ENCODE results near the gene CEP78. TPM values are rescaled to one million over a fixed set of nuclear protein-coding genes. Genes with fewer than 3 reads are reported as not detected.

Gene CEP78
- total RNA-seq, 1 donor from 2014 or later: 29.7 TPM

DNA sequence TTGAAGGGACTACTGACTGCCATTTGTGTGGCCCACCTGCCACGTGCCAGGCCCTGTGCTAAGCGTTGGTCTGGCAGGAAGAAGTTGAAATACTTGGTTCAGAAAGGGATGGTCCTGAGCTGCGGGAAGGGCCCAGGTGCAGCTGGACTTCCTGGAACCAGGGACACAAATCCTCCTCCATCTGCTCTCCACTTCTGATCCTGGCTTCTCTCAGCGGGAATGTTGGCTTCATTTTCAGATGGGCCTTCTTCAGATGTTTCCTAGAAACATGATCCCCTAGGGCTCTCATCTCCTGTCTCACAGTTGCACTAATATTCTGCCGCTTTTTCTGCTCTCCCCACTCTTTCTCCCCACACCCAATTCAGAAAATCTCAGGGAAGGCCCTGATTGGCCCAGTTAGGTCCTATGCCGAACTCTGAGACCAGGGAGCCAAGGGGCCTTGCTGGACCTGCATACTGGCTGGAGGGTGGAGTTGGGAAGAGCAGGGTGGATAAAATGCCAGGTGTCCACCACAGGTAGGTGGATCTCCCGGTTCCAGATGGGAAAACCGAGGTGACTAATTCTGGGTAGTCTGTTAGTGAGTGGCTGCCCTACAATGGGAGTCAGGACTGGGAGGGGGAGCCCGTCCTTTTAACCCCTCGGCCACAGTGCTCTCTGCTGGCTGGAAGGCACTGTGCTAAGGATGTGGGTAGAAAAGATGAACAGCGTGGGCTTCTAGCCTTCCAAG lies 80.5 kb downstream of the CEP78 start:
- Mint-ChIP-seq H3K4me1 (ENCODE audit: low read depth, unreplicated experiment) (peaks cover 2% of the 10 kb centered on the region), H3K36me3 (ENCODE audit: unreplicated experiment) (peaks cover 26% of the 10 kb centered on the region), H3K27ac (ENCODE audit: unreplicated experiment) (no peak overlapping the region), H3K4me3 (ENCODE audit: unreplicated experiment) (no peak overlapping the region), H3K27me3 (ENCODE audit: unreplicated experiment) (peaks cover 11% of the 10 kb centered on the region), H3K9me3 (ENCODE audit: unreplicated experiment) (no peaks in the 10 kb centered on the region)
- no peak for DNase-seq
- TF ChIP-seq, protein P1, sequence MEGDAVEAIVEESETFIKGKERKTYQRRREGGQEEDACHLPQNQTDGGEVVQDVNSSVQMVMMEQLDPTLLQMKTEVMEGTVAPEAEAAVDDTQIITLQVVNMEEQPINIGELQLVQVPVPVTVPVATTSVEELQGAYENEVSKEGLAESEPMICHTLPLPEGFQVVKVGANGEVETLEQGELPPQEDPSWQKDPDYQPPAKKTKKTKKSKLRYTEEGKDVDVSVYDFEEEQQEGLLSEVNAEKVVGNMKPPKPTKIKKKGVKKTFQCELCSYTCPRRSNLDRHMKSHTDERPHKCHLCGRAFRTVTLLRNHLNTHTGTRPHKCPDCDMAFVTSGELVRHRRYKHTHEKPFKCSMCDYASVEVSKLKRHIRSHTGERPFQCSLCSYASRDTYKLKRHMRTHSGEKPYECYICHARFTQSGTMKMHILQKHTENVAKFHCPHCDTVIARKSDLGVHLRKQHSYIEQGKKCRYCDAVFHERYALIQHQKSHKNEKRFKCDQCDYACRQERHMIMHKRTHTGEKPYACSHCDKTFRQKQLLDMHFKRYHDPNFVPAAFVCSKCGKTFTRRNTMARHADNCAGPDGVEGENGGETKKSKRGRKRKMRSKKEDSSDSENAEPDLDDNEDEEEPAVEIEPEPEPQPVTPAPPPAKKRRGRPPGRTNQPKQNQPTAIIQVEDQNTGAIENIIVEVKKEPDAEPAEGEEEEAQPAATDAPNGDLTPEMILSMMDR (IDR thresholded peaks at IDR 0.05; ENCODE audit: partially characterized antibody, unreplicated experiment): no peak

GRCh38 chr9:78319197-78320029 lies 83.5 kb downstream of the CEP78 start:
- no peaks in the 10 kb centered on the region for H3K9me3 Mint-ChIP-seq (ENCODE audit: unreplicated experiment)
- H3K27ac Mint-ChIP-seq (ENCODE audit: unreplicated experiment): no peak overlapping the region
- H3K27me3 Mint-ChIP-seq (ENCODE audit: unreplicated experiment): peaks cover 8% of the 10 kb centered on the region

DNA sequence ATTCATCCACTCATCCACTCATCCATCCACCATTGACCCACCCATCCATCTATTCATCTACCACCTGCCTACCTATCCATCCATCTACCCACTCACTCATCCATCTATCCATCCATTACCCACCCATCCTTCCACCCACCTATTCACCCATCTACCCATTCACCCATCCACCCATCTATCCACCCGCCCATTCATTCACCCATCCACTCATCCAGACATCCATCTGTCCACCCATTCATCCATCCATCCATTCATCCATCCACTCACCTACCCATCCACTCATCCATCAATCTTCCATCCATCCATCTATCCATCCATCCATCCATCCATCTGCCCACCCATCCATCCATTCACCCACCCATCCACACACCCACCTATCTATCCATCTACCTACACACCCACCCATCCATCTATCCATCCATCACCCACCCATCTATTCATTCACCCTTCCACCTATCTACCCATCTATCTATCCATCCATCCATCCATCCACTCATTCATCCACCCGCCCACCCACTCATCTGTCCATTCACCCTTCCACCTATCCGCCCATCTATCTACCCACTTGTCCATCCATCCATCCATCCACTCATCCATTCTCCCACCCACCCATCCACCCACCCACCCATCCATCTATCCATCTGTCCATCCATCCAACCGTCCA lies 84.3 kb downstream of the CEP78 start:
- DNase-seq: no peak
- H3K27ac Mint-ChIP-seq (ENCODE audit: unreplicated experiment): peak overlapping the region; percentile 14
- H3K36me3 Mint-ChIP-seq (ENCODE audit: unreplicated experiment): peaks cover 26% of the 10 kb centered on the region
- H3K27me3 Mint-ChIP-seq (ENCODE audit: unreplicated experiment): peaks cover 6% of the 10 kb centered on the region
- H3K4me1 Mint-ChIP-seq (ENCODE audit: low read depth, unreplicated experiment): peaks cover 11% of the 10 kb centered on the region
- H3K4me3 Mint-ChIP-seq (ENCODE audit: unreplicated experiment): no peak overlapping the region
- no peaks in the 10 kb centered on the region for H3K9me3 Mint-ChIP-seq (ENCODE audit: unreplicated experiment)
- TF ChIP-seq, protein P1 (IDR thresholded peaks at IDR 0.05; ENCODE audit: partially characterized antibody, unreplicated experiment): no peak

More at GRCh38 chr9:78319197-78320029, 83.5 kb downstream of the CEP78 start:
- H3K4me3 Mint-ChIP-seq (ENCODE audit: unreplicated experiment): no peak overlapping the region
- no peak for DNase-seq
- peaks cover 6% of the 10 kb centered on the region for H3K4me1 Mint-ChIP-seq (ENCODE audit: low read depth, unreplicated experiment)
- H3K36me3 Mint-ChIP-seq (ENCODE audit: unreplicated experiment): peaks cover 26% of the 10 kb centered on the region
- TF ChIP-seq, protein P1 (IDR thresholded peaks at IDR 0.05; ENCODE audit: partially characterized antibody, unreplicated experiment): no peak

- peaks cover 6% of the 10 kb centered on the region for H3K27me3 Mint-ChIP-seq (ENCODE audit: unreplicated experiment)
Observed at GRCh38 chr9:78320875-78321496, 85.1 kb downstream of the CEP78 start.

More at GRCh38 chr9:78320875-78321496, 85.1 kb downstream of the CEP78 start:
- Mint-ChIP-seq H3K27ac (ENCODE audit: unreplicated experiment) (no peak overlapping the region), H3K4me3 (ENCODE audit: unreplicated experiment) (no peak overlapping the region), H3K36me3 (ENCODE audit: unreplicated experiment) (peaks cover 26% of the 10 kb centered on the region), H3K4me1 (ENCODE audit: low read depth, unreplicated experiment) (peaks cover 16% of the 10 kb centered on the region), H3K9me3 (ENCODE audit: unreplicated experiment) (peaks cover 4% of the 10 kb centered on the region)
- TF ChIP-seq, protein P1 (IDR thresholded peaks at IDR 0.05; ENCODE audit: partially characterized antibody, unreplicated experiment): no peak
- no peak for DNase-seq
